Measurements from ENCODE around the gene TPI1.

TPI1 gene

GRCh38 chr12:6828781-6829535 lies 38.4 kb upstream of the TPI1 start:
- no peak for DNase-seq (ENCODE audit: low read depth in 2 of 2)

GRCh38 chr12:6829536-6830220 lies 37.7 kb upstream of the TPI1 start:
- DNase-seq (ENCODE audit: low read depth in 2 of 2) = no peak

GRCh38 chr12:6830286-6830890 lies 36.9 kb upstream of the TPI1 start:
- DNase-seq (ENCODE audit: low read depth in 2 of 2) = no peak

- DNase-seq (ENCODE audit: low read depth in 2 of 2) = no peak
Observed at GRCh38 chr12:6830999-6831398, 36.3 kb upstream of the TPI1 start.

- no peak for DNase-seq (ENCODE audit: low read depth in 2 of 2)
Observed at GRCh38 chr12:6831450-6831995, 35.8 kb upstream of the TPI1 start.

- DNase-seq (ENCODE audit: low read depth in 2 of 2) = no peak
Observed at GRCh38 chr12:6832125-6832524, 35.2 kb upstream of the TPI1 start.

GRCh38 chr12:6833189-6833890 lies 34.0 kb upstream of the TPI1 start:
- no peak for DNase-seq (ENCODE audit: low read depth in 2 of 2)

- no peak for DNase-seq (ENCODE audit: low read depth in 2 of 2)
Observed at GRCh38 chr12:6834254-6834653, 33.1 kb upstream of the TPI1 start.

- no peak for DNase-seq (ENCODE audit: low read depth in 2 of 2)
Observed at GRCh38 chr12:6834873-6835272, 32.5 kb upstream of the TPI1 start.

GRCh38 chr12:6836851-6837250 lies 30.5 kb upstream of the TPI1 start:
- no peak for DNase-seq (ENCODE audit: low read depth in 2 of 2)

- no peak for DNase-seq (ENCODE audit: low read depth in 2 of 2)
Observed at GRCh38 chr12:6837370-6838060, 29.8 kb upstream of the TPI1 start.

GRCh38 chr12:6838854-6839253 lies 28.5 kb upstream of the TPI1 start:
- DNase-seq (ENCODE audit: low read depth in 2 of 2) = no peak

GRCh38 chr12:6839482-6840201 lies 27.7 kb upstream of the TPI1 start:
- no peak for DNase-seq (ENCODE audit: low read depth in 2 of 2)

- no peak for DNase-seq (ENCODE audit: low read depth in 2 of 2)
Observed at GRCh38 chr12:6840330-6840729, 27.0 kb upstream of the TPI1 start.

- no peak for DNase-seq (ENCODE audit: low read depth in 2 of 2)
Observed at GRCh38 chr12:6840761-6841515, 26.4 kb upstream of the TPI1 start, which contains the start of gene GNB3. TSS of gene GNB3 (plus strand) at chr12:6840925. CDS start at chr12:6841288, 363 bp downstream.

- DNase-seq (ENCODE audit: low read depth in 2 of 2) = no peak
Observed at GRCh38 chr12:6842075-6842474, 25.3 kb upstream of the TPI1 start.

GRCh38 chr12:6843118-6843902 lies 24.0 kb upstream of the TPI1 start:
- no peak for DNase-seq (ENCODE audit: low read depth in 2 of 2)

GRCh38 chr12:6845395-6845794 lies 21.9 kb upstream of the TPI1 start:
- DNase-seq (ENCODE audit: low read depth in 2 of 2) = no peak

GRCh38 chr12:6846316-6846869 lies 20.9 kb upstream of the TPI1 start:
- DNase-seq (ENCODE audit: low read depth in 2 of 2) = no peak

All from stimulated activated CD8-positive, alpha-beta memory T cell treated with anti-CD3 and anti-CD28 coated beads, Interleukin-7, amount 100 ng/mL, for 1 hour (primary cell).